K562 (cell line): ENCODE measurements around the gene CDC14B. TPM values are rescaled to one million over a fixed set of nuclear protein-coding genes. Genes with fewer than 3 reads are reported as not detected.

ENCODE experiments used
- ATAC-seq: fragments of 200-7000 bp; cut with Tn5 transposase; 3 replicates; pipeline ENCODE4 v1.9.1; 2020; ENCODE audit warnings: moderate library complexity
- BruUV-seq: library from RNA; stranded (reverse); fragments of 400-500 nt; replicated peaks from 2 replicates; lab custom pipeline; 2021; lab: Mats Ljungman, UMichigan
- CTCF ChIA-PET: fragments of 300-600 bp; formaldehyde crosslinking; extraction: SDS; loops from one replicate; lab custom pipeline; 2021; ENCODE audit warnings: low intra/inter-chr PET ratio; lab: Yijun Ruan, JAX
- POLR2A ChIA-PET: fragments of 300-600, 350-650 bp; sonication (Branson Sonifier 250); formaldehyde crosslinking; extraction: SDS; loops from one replicate; lab custom pipeline; 2021; ENCODE audit warnings: antibody characterized with exemption, inconsistent platforms; lab: Yijun Ruan, JAX
- DNase-seq, 4 experiments: peaks; one replicate each; pipeline versions ENCODE4 v3.0.0 to v3.0.0-alpha.2; 2011 to 2018; ENCODE audit warnings: low spot score in 3 of 4, mixed read lengths in 3 of 4; ENCODE audit errors: extremely low read depth in 1 of 4
- FAIRE-seq: peaks from 2 replicates; lab custom pipeline; 2011; peaks lifted over from hg19 to GRCh38; lab: Jason Lieb, UNC
- H2AFZ ChIP-seq: 2 replicates; pipeline ENCODE4 v1.6.0; 2011; ENCODE audit warnings: low read depth, low read length, control low read depth, inconsistent platforms
- H3K27ac ChIP-seq: fragments of 200-600 bp; 3 replicates; pipeline ENCODE4 v1.8.0; 2011; ENCODE audit warnings: low read depth, mild to moderate bottlenecking, control low read depth, inconsistent platforms, low read length, moderate library complexity, mixed read lengths; ENCODE audit errors: extremely low read depth
- H3K27me3 ChIP-seq, 2 experiments: fragments of 300-600 bp in 1 of 2; 2 replicates in 1 of 2; 3 replicates in 1 of 2; pipeline versions ENCODE4 v1.6.0 to v1.8.0; 2011; ENCODE audit warnings: inconsistent platforms in 2 of 2, low read length in 2 of 2, mild to moderate bottlenecking in 1 of 2, mixed read lengths in 1 of 2, moderate library complexity in 1 of 2; ENCODE audit not compliant: control insufficient read depth in 2 of 2, insufficient read depth in 2 of 2
- H3K36me3 ChIP-seq: fragments of 300-600 bp; 3 replicates; pipeline ENCODE4 v1.8.0; 2011; ENCODE audit warnings: mild to moderate bottlenecking, low read length, inconsistent platforms; ENCODE audit not compliant: control insufficient read depth, insufficient read depth
- H3K4me1 ChIP-seq, 2 experiments: fragments of 200-600 bp in 1 of 2; replicated peaks in 1 of 2; 2 replicates in 1 of 2; 3 replicates in 1 of 2; pipeline versions ENCODE4 v1.5.1 to v1.8.0; 2011; ENCODE audit warnings: inconsistent platforms in 2 of 2, low read length in 2 of 2, mild to moderate bottlenecking in 1 of 2, mixed read lengths in 1 of 2, moderate library complexity in 1 of 2; ENCODE audit not compliant: control insufficient read depth in 2 of 2, insufficient read depth in 2 of 2
- H3K4me2 ChIP-seq: 2 replicates; pipeline ENCODE4 v1.6.1; 2011; ENCODE audit warnings: low read length, control low read depth, inconsistent platforms, mixed read lengths; ENCODE audit not compliant: insufficient read depth
- H3K4me3 ChIP-seq: fragments of 200-600 bp; sonication (generic), shearing (Covaris generic); 2 replicates; pipeline ENCODE4 v1.5.1; 2016; ENCODE audit warnings: control low read depth, inconsistent platforms
- H3K79me2 ChIP-seq: fragments of 200-600 bp; 3 replicates; pipeline ENCODE4 v1.8.0; 2011; ENCODE audit warnings: low read length, inconsistent platforms; ENCODE audit not compliant: control insufficient read depth, insufficient read depth
- H3K9ac ChIP-seq, 2 experiments: 2 replicates each; pipeline versions ENCODE4 v1.6.0 to v1.6.1; 2011; ENCODE audit warnings: low read depth in 2 of 2, low read length in 2 of 2, control low read depth in 1 of 2, inconsistent platforms in 1 of 2, mild to moderate bottlenecking in 1 of 2, mixed read lengths in 1 of 2; ENCODE audit not compliant: insufficient read depth in 1 of 2
- H3K9me1 ChIP-seq: one replicate; pipeline ENCODE4 v1.6.0; 2011; ENCODE audit warnings: inconsistent platforms, mild to moderate bottlenecking, low read length, moderate library complexity; ENCODE audit not compliant: control insufficient read depth, insufficient read depth
- H3K9me3 ChIP-seq: replicated peaks from 2 replicates; pipeline ENCODE4 v1.5.1; 2011; ENCODE audit warnings: low read depth, low read length, inconsistent platforms; ENCODE audit not compliant: control insufficient read depth, insufficient read depth
- H4K20me1 ChIP-seq: replicated peaks from 2 replicates; pipeline ENCODE4 v1.6.1; 2011; ENCODE audit warnings: low read length, inconsistent platforms, mixed read lengths; ENCODE audit not compliant: control insufficient read depth, insufficient read depth
- CEBPG ChIP-seq, 3 experiments: fragments of 200-800 bp in 1 of 3; sonication (Bioruptor generic) in 1 of 3; sonication (generic) in 1 of 3; formaldehyde crosslinking in 1 of 3; IDR thresholded peaks in 2 of 3; conservative IDR thresholded peaks in 1 of 3; 2 replicates each; pipeline versions ENCODE4 v1.6.1 to v1.8.0; 2016 to 2022; ENCODE audit warnings: missing compliant biosample characterization in 2 of 3, missing genetic modification characterization in 2 of 3, mild to moderate bottlenecking in 1 of 3, missing genetic modification reagents in 1 of 3
- DPF2 ChIP-seq: fragments of 450-650 bp; IDR thresholded peaks from 2 replicates; pipeline ENCODE4 v1.6.1; 2016
- JUN ChIP-seq, 2 experiments: sonication (generic) in 1 of 2; formaldehyde crosslinking in 1 of 2; IDR thresholded peaks; 2 replicates each; pipeline versions ENCODE4 v1.6.1 to v1.8.0; 2012 to 2022; ENCODE audit warnings: borderline replicate concordance in 2 of 2, mild to moderate bottlenecking in 2 of 2, improper control_type of control experiment in 1 of 2, low read depth in 1 of 2, low read length in 1 of 2, missing genetic modification reagents in 1 of 2
- PBX2 ChIP-seq, 2 experiments: IDR thresholded peaks in 1 of 2; conservative IDR thresholded peaks in 1 of 2; 2 replicates each; pipeline ENCODE4 v1.6.1; 2016; ENCODE audit warnings: low read depth in 2 of 2, mild to moderate bottlenecking in 1 of 2, missing compliant biosample characterization in 1 of 2, missing genetic modification characterization in 1 of 2, moderate library complexity in 1 of 2
- SRSF1 ChIP-seq: fragments of 200-400 bp; formaldehyde crosslinking; IDR thresholded peaks from 2 replicates; pipeline ENCODE4 v1.6.1; 2017; ENCODE audit warnings: mild to moderate bottlenecking, low read depth, low read length, moderate library complexity
- TEAD4 ChIP-seq, 2 experiments: sonication (generic) in 1 of 2; formaldehyde crosslinking in 1 of 2; IDR thresholded peaks; 2 replicates each; pipeline versions ENCODE4 v1.6.1 to v1.8.0; 2012 to 2022; ENCODE audit warnings: borderline replicate concordance in 1 of 2, inconsistent platforms in 1 of 2, low read length in 1 of 2, mild to moderate bottlenecking in 1 of 2, missing genetic modification reagents in 1 of 2
- TRIM24 ChIP-seq, 2 experiments: fragments of 450-650 bp; IDR thresholded peaks; 2 replicates each; pipeline ENCODE4 v1.6.1; 2016
- ZNF584 ChIP-seq: fragments of 200-800 bp; sonication (Bioruptor generic); IDR thresholded peaks from 2 replicates; pipeline ENCODE4 v1.6.1; 2016; ENCODE audit warnings: low read depth, mild to moderate bottlenecking, missing genetic modification characterization, missing compliant biosample characterization
- WGBS: fragments of 100-300 bp; shearing (Covaris generic); methylation state at CpG from one replicate; pipeline ENCODE4 v1.1.6; 2016; ENCODE audit warnings: low coverage, mixed read lengths; ENCODE audit not compliant: insufficient coverage; ENCODE audit errors: missing lambda C conversion rate; 5-methylcytosine and 5-hydroxymethylcytosine counted together
- in situ Hi-C: fragments of 300-500 bp; cut with MboI; formaldehyde crosslinking; loops from 4 replicates; pipeline ENCODE4 v1.15.0; 2018; ENCODE audit warnings: inconsistent platforms, mixed read lengths
- intact Hi-C: fragments of 100-400 bp; cut with micrococcal nuclease; formaldehyde crosslinking; loops from 2 replicates; pipeline ENCODE4 v1.14.2; 2022
- polyA plus RNA-seq, 8 experiments: library from polyadenylated mRNA; depleted of rRNA in 4 of 8; stranded (reverse) in 5 of 8; unstranded in 3 of 8; fragments of >200 nt; fragmentation: Nextera tagmentation in 2 of 8; fragmentation: Illumina TruSeq in 1 of 8; extraction: Ambion mirVana in 2 of 8; extraction: Trizol in 1 of 8; gene quantifications; 2 replicates each; pipeline versions ENCODE4 v1.2.1 to v1.2.3, GENCODE V29; 2011 to 2014; ENCODE audit warnings: inconsistent platforms in 1 of 8, missing spikeins in 1 of 8
- total RNA-seq, 7 experiments: library from RNA; depleted of rRNA in 6 of 7; stranded (reverse); fragments of >200 nt in 6 of 7; fragmentation: Illumina TruSeq in 2 of 7; extraction: Trizol in 2 of 7; gene quantifications; 2 replicates each; pipeline versions ENCODE4 v1.2.1 to v1.2.3, GENCODE V29; 2011 to 2021; ENCODE audit warnings: low replicate concordance in 1 of 7
- TF ChIP-seq, protein P1 (sequence below), 2 experiments: fragments of 450-650 bp in 1 of 2; sonication (generic) in 1 of 2; formaldehyde crosslinking in 1 of 2; IDR thresholded peaks in 1 of 2; conservative IDR thresholded peaks in 1 of 2; 2 replicates each; pipeline versions ENCODE4 v1.6.1 to v1.8.1; 2016 to 2023; ENCODE audit warnings: mild to moderate bottlenecking in 2 of 2, moderate library complexity in 2 of 2, inconsistent platforms in 1 of 2, missing genetic modification reagents in 1 of 2

The CDC14B gene
- total and polyA plus RNA-seq, 9 of the 15 experiments (the other 6 are each of a cell fraction or from before 2014, with no cell fraction given): 1.4 to 6.0 (median 3.8) TPM

DNA sequence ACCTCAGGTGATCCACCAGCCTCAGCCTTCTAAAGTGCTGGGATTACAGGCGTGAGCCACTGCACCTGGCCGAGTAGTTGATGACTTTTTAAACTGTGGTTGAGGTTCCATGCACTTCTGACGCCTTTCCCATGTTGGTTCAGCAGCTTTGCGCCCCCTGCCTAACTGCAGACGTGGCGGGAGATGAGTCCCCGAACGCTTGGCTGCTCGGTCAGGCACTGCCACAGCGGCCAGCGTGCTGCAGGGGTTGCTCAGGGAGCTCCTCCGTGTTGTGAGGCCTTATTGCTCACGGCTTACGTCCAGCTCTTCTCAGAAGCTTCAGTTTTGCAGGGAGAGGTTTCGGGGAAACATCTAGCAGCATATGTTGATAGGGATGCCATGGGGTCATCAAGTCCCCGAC lies 134.4 kb downstream of the CDC14B start (continued):
- TF ChIP-seq CEBPG (CRISPR knock-in tag; IDR thresholded peaks at IDR 0.05): no peak
- TF ChIP-seq CEBPG (tag; conservative IDR thresholded peaks at IDR 0.05 in 1 of 2, IDR thresholded peaks at IDR 0.05 in 1 of 2): no peak

DNA sequence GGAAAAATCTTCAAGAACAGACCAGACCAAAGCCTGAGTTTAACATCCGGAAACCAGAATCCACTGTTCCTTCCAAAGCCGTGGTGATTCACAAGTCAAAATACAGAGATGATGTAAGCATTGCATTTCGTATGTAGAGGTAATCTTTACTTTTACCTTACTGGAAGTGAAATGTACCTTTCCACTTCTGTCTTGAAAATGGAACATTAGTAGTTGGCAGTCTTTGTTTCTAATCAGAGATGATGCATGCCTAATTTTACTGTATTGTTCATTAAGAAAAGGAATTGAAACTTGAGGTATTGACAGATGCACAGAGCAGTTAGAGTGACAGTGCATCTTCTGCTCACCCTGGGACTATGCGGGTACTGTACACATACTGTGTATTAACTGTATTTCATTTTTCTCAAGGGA lies 135.1 kb downstream of the CDC14B start:
- no peak for FAIRE-seq
- H3K36me3 ChIP-seq: no peaks in the 10 kb centered on the region
- intact Hi-C loops: no loop called here

More for the DNA sequence above, 135.1 kb downstream of the CDC14B start:
- Histone ChIP-seq H3K4me3 (no peak overlapping the region), H3K9me1 (no peaks in the 10 kb centered on the region), H3K27ac (no peak overlapping the region), H3K79me2 (no peaks in the 10 kb centered on the region), H3K4me2 (no peak overlapping the region), H3K9me3 (no peaks in the 10 kb centered on the region), H4K20me1 (no peaks in the 10 kb centered on the region), H3K27me3 (no peaks in the 10 kb centered on the region; a peak in 1 of 5 replicates), H3K4me1 (peaks cover 0 to 3% of the 10 kb centered on the region in 2 experiments; a peak in 2 of 5 replicates), H3K9ac (no peak overlapping the region), H2AFZ (no peak overlapping the region)
- ChIA-PET POLR2A (no interaction called here), CTCF (no interaction called here)
- ATAC-seq (no peak; the same call in 2 of the 3 replicates), DNase-seq (no peak)
- in situ Hi-C loops: no loop called here
- no TSS peak for BruUV-seq
- 0 out of 2 replicates have a peak, but pooled peaks have one; percentile 14 for TF ChIP-seq ZNF584
- no peak for TF ChIP-seq PBX2 (CRISPR knock-in tag; IDR thresholded peaks at IDR 0.05; ENCODE audit: low read depth)
- TF ChIP-seq PBX2 (tag; conservative IDR thresholded peaks at IDR 0.05; ENCODE audit: low read depth): no peak
- peak; percentile 47; the same call in 1 of the 2 replicates for TF ChIP-seq JUN (IDR thresholded peaks at IDR 0.05; ENCODE audit: borderline replicate concordance, low read depth, low read length)
- no peak for TF ChIP-seq JUN (CRISPR knock-in tag; IDR thresholded peaks at IDR 0.05; ENCODE audit: borderline replicate concordance)
- TF ChIP-seq, protein P1, sequence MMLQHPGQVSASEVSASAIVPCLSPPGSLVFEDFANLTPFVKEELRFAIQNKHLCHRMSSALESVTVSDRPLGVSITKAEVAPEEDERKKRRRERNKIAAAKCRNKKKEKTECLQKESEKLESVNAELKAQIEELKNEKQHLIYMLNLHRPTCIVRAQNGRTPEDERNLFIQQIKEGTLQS (IDR thresholded peaks at IDR 0.05): peak; percentile 77
- TF ChIP-seq, protein P1 (CRISPR knock-in tag; conservative IDR thresholded peaks at IDR 0.05): no peak
- TF ChIP-seq DPF2: peak; percentile 28; the same call in 1 of the 2 replicates
- peak; percentile 10 to 12; a peak in 2 of 4 replicates for TF ChIP-seq TRIM24 (IDR thresholded peaks at IDR 0.05)
- no peak for TF ChIP-seq SRSF1
- peak; percentile 38; the same call in 1 of the 2 replicates for TF ChIP-seq CEBPG (CRISPR knock-in tag; IDR thresholded peaks at IDR 0.05)
- TF ChIP-seq CEBPG (tag; conservative IDR thresholded peaks at IDR 0.05 in 1 of 2, IDR thresholded peaks at IDR 0.05 in 1 of 2): peak in 1 of 2 experiments; percentile 73; a peak in 2 of 4 replicates
- no peak for TF ChIP-seq TEAD4 (IDR thresholded peaks at IDR 0.05; ENCODE audit: low read length)
- TF ChIP-seq TEAD4 (CRISPR knock-in tag; IDR thresholded peaks at IDR 0.05; ENCODE audit: borderline replicate concordance): no peak
- WGBS: 34% methylated on average over 4 of the region's 4 CpGs
